Lung (tissue), 12 donors: ENCODE measurements around the gene PILRB. TPM values are rescaled to one million over a fixed set of nuclear protein-coding genes. Genes with fewer than 3 reads are reported as not detected.
"Not testable (repeated sequence)": the region's sequence is repeated elsewhere in the genome, so short reads cannot be mapped to it uniquely, and the experiment has no call there.

Source experiments
- ATAC-seq: fragments of 200-7000 bp; cut with Tn5 transposase; one replicate; pipeline ENCODE4 v1.9.1; 2020; ENCODE audit warnings: moderate number of reproducible peaks; ENCODE audit not compliant: insufficient read depth, low FRiP score
- DNase-seq, 3 donors: peaks; one replicate each; pipeline ENCODE4 v3.0.0-alpha.2; 2013 to 2017
- H3K27ac ChIP-seq, 2 donors: one replicate each; pipeline ENCODE4 v1.5.1; 2013; ENCODE audit warnings: mild to moderate bottlenecking in 2 of 2, moderate library complexity in 2 of 2, control low read depth in 1 of 2, inconsistent platforms in 1 of 2, low read depth in 1 of 2, low read length in 1 of 2
- H3K27me3 ChIP-seq, 3 donors: one replicate each; pipeline ENCODE4 v1.5.1; 2013; ENCODE audit warnings: low read length in 2 of 3; ENCODE audit not compliant: control insufficient read depth in 3 of 3, insufficient read depth in 3 of 3
- H3K36me3 ChIP-seq, 4 donors: one replicate each; pipeline ENCODE4 v1.5.1; 2013; ENCODE audit warnings: low read length in 4 of 4, mild to moderate bottlenecking in 1 of 4, moderate library complexity in 1 of 4; ENCODE audit not compliant: control insufficient read depth in 4 of 4, insufficient read depth in 4 of 4
- H3K4me1 ChIP-seq, 5 donors: one replicate each; pipeline ENCODE4 v1.5.1; 2013; ENCODE audit warnings: low read length in 5 of 5, mild to moderate bottlenecking in 2 of 5, moderate library complexity in 1 of 5; ENCODE audit not compliant: control insufficient read depth in 5 of 5, insufficient read depth in 5 of 5
- H3K4me3 ChIP-seq: one replicate; pipeline ENCODE4 v1.5.1; 2013; ENCODE audit warnings: mild to moderate bottlenecking, control low read depth, moderate library complexity
- H3K9ac ChIP-seq, 2 donors: one replicate each; pipeline ENCODE4 v1.5.1; 2013; ENCODE audit warnings: low read length in 2 of 2, control low read depth in 1 of 2; ENCODE audit not compliant: insufficient read depth in 1 of 2
- H3K9me3 ChIP-seq, 4 donors: one replicate each; pipeline ENCODE4 v1.5.1; 2013; ENCODE audit warnings: low read length in 3 of 4, mild to moderate bottlenecking in 1 of 4, moderate library complexity in 1 of 4; ENCODE audit not compliant: control insufficient read depth in 4 of 4, insufficient read depth in 3 of 4
- CTCF ChIP-seq: IDR thresholded peaks from 2 replicates; pipeline ENCODE4 v1.5.1; 2012; ENCODE audit warnings: mild to moderate bottlenecking; ENCODE audit errors: control extremely low read depth, extremely low read depth
- WGBS, 2 donors: extraction: QIAGEN DNeasy Blood & Tissue Kit; methylation state at CpG; one replicate each; pipeline ENCODE4 v1.1.7; 2013; 5-methylcytosine and 5-hydroxymethylcytosine counted together
- polyA plus RNA-seq, 2 donors: library from polyadenylated mRNA; stranded (reverse); fragments of 200-250 nt; gene quantifications; one replicate each; pipeline ENCODE4 v1.2.1, GENCODE V29; 2013
- total RNA-seq, 2 donors: library from RNA; depleted of rRNA in 1 of 2; stranded (reverse); fragments of >200 nt in 1 of 2; gene quantifications; one replicate each; pipeline ENCODE4 v1.2.1, GENCODE V29; 2014 to 2021
- donor health status: control.
- donor health status: control.
- donor health status: Bipolar disorder and iron deficiency.
- donor health status: healthy.
- donor health status: DM: yes; HTN: yes; CAD: no.

The PILRB gene
- total and polyA plus RNA-seq, 4 donors, result 22.0 to 50.1 (median 31.2) TPM

GRCh38 chr7:100373261-100373831, 15.4 kb downstream of the PILRB start, which contains the start of gene PILRA:
TSS of gene PILRA (plus strand) at chr7:100373487. CDS start at chr7:100373657, 170 bp downstream.
- H3K4me1 ChIP-seq, result peaks cover 0 to 3% (median 0%) of the 10 kb centered on the region in 5 donors
- H3K9ac ChIP-seq, result no peak within 1 kb of the TSS
- H3K4me3 ChIP-seq, result no peak within 1 kb of the TSS
- peak within 1 kb of the TSS in 1 of 2 donors; percentile 81 for H3K27ac ChIP-seq
- H3K9me3 ChIP-seq, result no peaks in the 10 kb centered on the region
- 28 to 48% methylated on average over 12 of the region's 12 CpGs for WGBS, 2 donors
- no peak for DNase-seq
- no peaks in the 10 kb centered on the region for H3K27me3 ChIP-seq
- no peak for TF ChIP-seq CTCF
- ATAC-seq, result peak; percentile 50
- no peaks in the 10 kb centered on the region for H3K36me3 ChIP-seq

GRCh38 chr7:100373870-100374598, 16.1 kb downstream of the PILRB start:
- not testable (repeated sequence) for H3K4me1 ChIP-seq, ATAC-seq, H3K4me3 ChIP-seq, DNase-seq, H3K27me3 ChIP-seq, H3K36me3 ChIP-seq, H3K9me3 ChIP-seq, H3K9ac ChIP-seq
- H3K27ac ChIP-seq, result peak overlapping the region in 1 of 2 donors; percentile 37
- WGBS, 2 donors, result 71 to 79% methylated on average over 14 to 15 of the region's 15 CpGs

- H3K27me3 ChIP-seq, result no peaks in the 10 kb centered on the region
- no peak overlapping the region for H3K4me3 ChIP-seq
- H3K4me1 ChIP-seq, result peaks cover 0 to 3% (median 0%) of the 10 kb centered on the region in 5 donors
- H3K36me3 ChIP-seq, result peaks cover 0 to 1% (median 0%) of the 10 kb centered on the region in 4 donors
- H3K9ac ChIP-seq, result no peak overlapping the region
- H3K9me3 ChIP-seq, result no peaks in the 10 kb centered on the region
- DNase-seq (no peak), ATAC-seq (no peak)
- no peak for TF ChIP-seq CTCF
- 61 to 75% methylated on average over 5 of the region's 5 CpGs for WGBS, 2 donors
- no peak overlapping the region for H3K27ac ChIP-seq
Measured at GRCh38 chr7:100374601-100375000, 16.7 kb downstream of the PILRB start.

- Histone ChIP-seq H3K4me3 (no peak overlapping the region), H3K9me3 (no peaks in the 10 kb centered on the region), H3K27ac (no peak overlapping the region), H3K36me3 (peaks cover 0 to 1% (median 0%) of the 10 kb centered on the region in 4 donors), H3K9ac (no peak overlapping the region), H3K4me1 (peaks cover 0 to 3% (median 0%) of the 10 kb centered on the region in 5 donors), H3K27me3 (no peaks in the 10 kb centered on the region)
- no peak for TF ChIP-seq CTCF
- 74 to 83% methylated on average over 3 of the region's 3 CpGs for WGBS, 2 donors
- no peak for DNase-seq
- no peak for ATAC-seq
Measured at GRCh38 chr7:100376066-100376465, 18.1 kb downstream of the PILRB start.
